Gastrocnemius medialis (tissue), 4 donors: ENCODE results near the gene TLE5. TPM values are rescaled to one million over a fixed set of nuclear protein-coding genes. Genes with fewer than 3 reads are reported as not detected.

ENCODE experiments used
- ATAC-seq, 2 donors: fragments of 150-250 bp; one replicate each; pipeline ENCODE4 v1.9.1; 2016
- DNase-seq, 2 donors: peaks; one replicate each; pipeline ENCODE4 v3.0.0-alpha.2; 2019
- H3K27ac ChIP-seq, 4 donors: fragments of 200-600 bp; sonication (generic); 1 replicate in 1 of 4; 2 replicates in 3 of 4; pipeline ENCODE4 v1.5.1; 2016 to 2018; ENCODE audit warnings: mild to moderate bottlenecking in 2 of 4, moderate library complexity in 1 of 4
- H3K27me3 ChIP-seq, 3 donors: fragments of 200-600 bp; sonication (generic) in 2 of 3; 1 replicate in 1 of 3; 2 replicates in 2 of 3; pipeline versions ENCODE4 v1.5.1 to v1.6.0; 2016 to 2019; ENCODE audit warnings: mild to moderate bottlenecking in 1 of 3, moderate library complexity in 1 of 3
- H3K36me3 ChIP-seq, 2 donors: fragments of 200-600 bp; sonication (generic) in 1 of 2; one replicate each; pipeline ENCODE4 v1.5.1; 2017 to 2018
- H3K4me1 ChIP-seq, 2 donors: fragments of 200-600 bp; sonication (generic) in 1 of 2; one replicate each; pipeline ENCODE4 v1.5.1; 2016 to 2017; ENCODE audit warnings: mild to moderate bottlenecking in 2 of 2
- H3K4me3 ChIP-seq, 4 donors: fragments of 200-600 bp; sonication (generic) in 3 of 4; 1 replicate in 1 of 4; 2 replicates in 3 of 4; pipeline ENCODE4 v1.5.1; 2016 to 2019; ENCODE audit warnings: mild to moderate bottlenecking in 2 of 4
- H3K9me3 ChIP-seq, 3 donors: fragments of 200-600 bp; sonication (generic) in 2 of 3; 1 replicate in 1 of 3; 2 replicates in 2 of 3; pipeline ENCODE4 v1.5.1; 2016 to 2019
- CTCF ChIP-seq, 5 experiments: fragments of 450-650 bp in 3 of 5; fragments of 200-600 bp in 2 of 5; sonication (generic) in 2 of 5; IDR thresholded peaks in 4 of 5; conservative IDR thresholded peaks in 1 of 5; 1 replicate in 4 of 5; 2 replicates in 1 of 5; pipeline ENCODE4 v1.5.1; 2016 to 2019; ENCODE audit warnings: antibody characterized with exemption in 5 of 5, mild to moderate bottlenecking in 3 of 5, moderate library complexity in 3 of 5
- POLR2A ChIP-seq, 2 donors: fragments of 450-650 bp; IDR thresholded peaks; one replicate each; pipeline ENCODE4 v1.6.1; 2017; ENCODE audit warnings: antibody characterized with exemption in 2 of 2, mild to moderate bottlenecking in 2 of 2, moderate library complexity in 2 of 2
- in situ Hi-C, 4 donors: fragments of 200-750 bp; cut with MboI; loops; one replicate each; pipeline versions ENCODE4 v1.15.0 to v1.8.0; 2017; ENCODE audit warnings: low sequenced_read_pairs in 4 of 4
- intact Hi-C: fragments of 100-400 bp; cut with DNase I; formaldehyde crosslinking; loops from one replicate; pipeline ENCODE4 v1.15.1; 2023; ENCODE audit warnings: low total_unique reads
- total RNA-seq, 4 donors: library from RNA; depleted of rRNA; stranded (reverse); fragments of >200 nt; gene quantifications; one replicate each; pipeline versions ENCODE4 v1.1.0 to v1.2.3, GENCODE V29; 2016

The TLE5 gene
- total RNA-seq, 4 donors from 2014 or later, result 437 to 686 (median 474) TPM

GRCh38 chr19:3029065-3029923 is 33.0 kb downstream of the TLE5 start, which contains the start of gene TLE2:
TSS of gene TLE2 (minus strand) at chr19:3029280. CDS start at chr19:3028904, 376 bp downstream.
- DNase-seq, result no peak

GRCh38 chr19:3028305-3029064 is 33.8 kb downstream of the TLE5 start:
- Histone ChIP-seq H3K9me3 (no peaks in the 10 kb centered on the region), H3K27me3 (no peaks in the 10 kb centered on the region)
- peak in 1 of 2 donors; percentile 12 for ATAC-seq

More at GRCh38 chr19:3029065-3029923, 33.0 kb downstream of the TLE5 start, which contains the start of gene TLE2:
- Histone ChIP-seq H3K27me3 (no peaks in the 10 kb centered on the region), H3K36me3 (no peaks in the 10 kb centered on the region), H3K9me3 (no peaks in the 10 kb centered on the region), H3K27ac (peak within 1 kb of the TSS; percentile 59 to 73 (median 66)), H3K4me3 (peak within 1 kb of the TSS; percentile 67 to 79 (median 69)), H3K4me1 (peaks cover 0 to 10% of the 10 kb centered on the region in 2 donors)
- peak; percentile 52 to 73 for ATAC-seq
- TF ChIP-seq POLR2A (IDR thresholded peaks at IDR 0.05) (no peak), CTCF (IDR thresholded peaks at IDR 0.05 in 4 of 5, conservative IDR thresholded peaks at IDR 0.05 in 1 of 5) (no peak)
- in situ Hi-C loops, result no loop called here
- intact Hi-C loops, result loop anchor here (5.0 kb wide), 1 partner anchor 78 kb away; no protein-coding TSS in a partner anchor

GRCh38 chr19:3027981-3028304 is 34.4 kb downstream of the TLE5 start:
- ATAC-seq (no peak), DNase-seq (no peak)
- no peak for TF ChIP-seq POLR2A (IDR thresholded peaks at IDR 0.05)
- no peak for TF ChIP-seq CTCF (IDR thresholded peaks at IDR 0.05 in 4 of 5, conservative IDR thresholded peaks at IDR 0.05 in 1 of 5)
- no peaks in the 10 kb centered on the region for H3K9me3 ChIP-seq
- intact Hi-C loops (loop anchor here (5.0 kb wide), 1 partner anchor 79 kb away; no protein-coding TSS in a partner anchor), in situ Hi-C loops (no loop called here)
- peak overlapping the region in 2 of 4 donors; percentile 61 to 63 for H3K27ac ChIP-seq
- H3K4me3 ChIP-seq, result peak overlapping the region in 3 of 4 donors; percentile 64 to 79 (median 70)
- H3K36me3 ChIP-seq, result no peaks in the 10 kb centered on the region
- H3K27me3 ChIP-seq, result no peaks in the 10 kb centered on the region
- peaks cover 0 to 10% of the 10 kb centered on the region in 2 donors for H3K4me1 ChIP-seq

More at GRCh38 chr19:3028305-3029064, 33.8 kb downstream of the TLE5 start:
- Histone ChIP-seq H3K4me1 (peaks cover 0 to 10% of the 10 kb centered on the region in 2 donors), H3K4me3 (peak overlapping the region; percentile 64 to 79 (median 68)), H3K36me3 (no peaks in the 10 kb centered on the region), H3K27ac (peak overlapping the region; percentile 42 to 63 (median 61))
- no peak for DNase-seq
- TF ChIP-seq POLR2A (IDR thresholded peaks at IDR 0.05) (no peak), CTCF (IDR thresholded peaks at IDR 0.05 in 4 of 5, conservative IDR thresholded peaks at IDR 0.05 in 1 of 5) (no peak)
- intact Hi-C loops (loop anchor here (5.0 kb wide), 1 partner anchor 79 kb away; no protein-coding TSS in a partner anchor), in situ Hi-C loops (no loop called here)

- in situ Hi-C loops (no loop called here), intact Hi-C loops (loop anchor here (5.0 kb wide), 1 partner anchor 80 kb away; no protein-coding TSS in a partner anchor)
- Histone ChIP-seq H3K27ac (no peak overlapping the region), H3K36me3 (no peaks in the 10 kb centered on the region), H3K27me3 (no peaks in the 10 kb centered on the region), H3K4me1 (peaks cover 0 to 10% of the 10 kb centered on the region in 2 donors), H3K4me3 (no peak overlapping the region), H3K9me3 (no peaks in the 10 kb centered on the region)
- TF ChIP-seq POLR2A (IDR thresholded peaks at IDR 0.05) (no peak), CTCF (IDR thresholded peaks at IDR 0.05 in 4 of 5, conservative IDR thresholded peaks at IDR 0.05 in 1 of 5) (no peak)
- ATAC-seq, result no peak
- DNase-seq, result no peak
These were observed 35.0 kb downstream of the TLE5 start for GRCh38 chr19:3027292-3027691.
